HFFc6 (cell line): ENCODE results near the gene WDR90. TPM values are rescaled to one million over a fixed set of nuclear protein-coding genes. Genes with fewer than 3 reads are reported as not detected.
A peak's percentile ranks its signal among the peaks of the same experiment; 100 is the strongest.

ENCODE experiments used
- DNase-seq: peaks from one replicate; pipeline ENCODE4 v3.0.0-alpha.2; 2018
- H3K27ac Mint-ChIP-seq: 2 replicates; pipeline ENCODE4 v1.8.0; 2020; ENCODE audit warnings: mild to moderate bottlenecking, mixed read lengths
- H3K27me3 Mint-ChIP-seq: 2 replicates; pipeline ENCODE4 v1.8.0; 2021; ENCODE audit warnings: mild to moderate bottlenecking, moderate library complexity, mixed read lengths; ENCODE audit not compliant: insufficient read depth
- H3K36me3 Mint-ChIP-seq: 2 replicates; pipeline ENCODE4 v1.8.0; 2021; ENCODE audit warnings: low read depth, mixed read lengths
- H3K4me1 Mint-ChIP-seq: 2 replicates; pipeline ENCODE4 v1.8.0; 2020; ENCODE audit warnings: low read depth, mixed read lengths
- H3K4me3 Mint-ChIP-seq: 2 replicates; pipeline ENCODE4 v1.8.0; 2020; ENCODE audit warnings: mild to moderate bottlenecking, moderate library complexity, mixed read lengths
- H3K9me3 Mint-ChIP-seq: 2 replicates; pipeline ENCODE4 v1.8.0; 2020; ENCODE audit warnings: mild to moderate bottlenecking, mixed read lengths
- CTCF ChIP-seq: fragments of 200-600 bp; sonication (generic); IDR thresholded peaks from 2 replicates; pipeline ENCODE4 v1.5.0; 2021; ENCODE audit warnings: antibody characterized with exemption, mild to moderate bottlenecking
- total RNA-seq, 6 experiments: library from RNA; stranded (reverse); fragmentation: NEBNext Ultra II Directional; extraction: Animal tissue kit (Norgen Biotek cat#: 25700); gene quantifications; 2 replicates in 1 of 6; 3 replicates in 5 of 6; pipeline ENCODE4 v1.2.3, GENCODE V29; 2021

Gene WDR90
- total RNA-seq, 6 experiments from 2014 or later = 11.6 to 19.0 (median 17.7) TPM

GRCh38 chr16:679814-680624, 30.9 kb downstream of the WDR90 start, which contains the start of gene STUB1:
Gene STUB1, plus strand, starts transcription at chr16:680410. Its CDS starts 116 bp downstream, at chr16:680526.
- H3K9me3 Mint-ChIP-seq = no peaks in the 10 kb centered on the region
- peak within 1 kb of the TSS; percentile 90 for H3K4me3 Mint-ChIP-seq
- DNase-seq = peak; percentile 67
- peak within 1 kb of the TSS; percentile 72 for H3K27ac Mint-ChIP-seq
- peaks cover 12% of the 10 kb centered on the region; the same call in 1 of the 2 replicates for H3K36me3 Mint-ChIP-seq
- no peak for TF ChIP-seq CTCF
- H3K27me3 Mint-ChIP-seq = peaks cover 5% of the 10 kb centered on the region
- peaks cover 14% of the 10 kb centered on the region for H3K4me1 Mint-ChIP-seq

GRCh38 chr16:680625-680945, 31.4 kb downstream of the WDR90 start:
- peak overlapping the region; percentile 90 for H3K4me3 Mint-ChIP-seq
- H3K36me3 Mint-ChIP-seq = peaks cover 12% of the 10 kb centered on the region; the same call in 1 of the 2 replicates
- peaks cover 14% of the 10 kb centered on the region for H3K4me1 Mint-ChIP-seq
- TF ChIP-seq CTCF = no peak
- H3K9me3 Mint-ChIP-seq = no peaks in the 10 kb centered on the region
- H3K27ac Mint-ChIP-seq = peak overlapping the region; percentile 71; the same call in 1 of the 2 replicates
- no peak for DNase-seq
- peaks cover 3% of the 10 kb centered on the region; the same call in 1 of the 2 replicates for H3K27me3 Mint-ChIP-seq

- Mint-ChIP-seq H3K9me3 (no peaks in the 10 kb centered on the region), H3K36me3 (peaks cover 17% of the 10 kb centered on the region), H3K4me1 (peaks cover 14% of the 10 kb centered on the region), H3K27me3 (peaks cover 5% of the 10 kb centered on the region; the same call in 1 of the 2 replicates), H3K4me3 (peak overlapping the region; percentile 90), H3K27ac (peak overlapping the region; percentile 71)
- DNase-seq = peak; percentile 20
- TF ChIP-seq CTCF = peak; percentile 38
Measured at GRCh38 chr16:680967-681745, 32.0 kb downstream of the WDR90 start.

- Mint-ChIP-seq H3K27ac (peak overlapping the region; percentile 31; the same call in 1 of the 2 replicates), H3K4me3 (peak overlapping the region; percentile 90), H3K27me3 (peaks cover 5% of the 10 kb centered on the region; the same call in 1 of the 2 replicates), H3K9me3 (no peaks in the 10 kb centered on the region), H3K36me3 (peaks cover 20% of the 10 kb centered on the region), H3K4me1 (peaks cover 14% of the 10 kb centered on the region)
- no peak for DNase-seq
- no peak for TF ChIP-seq CTCF
Measured at GRCh38 chr16:681746-682427, 32.7 kb downstream of the WDR90 start.
